ENCODE results near the gene ATP5PO. TPM values are rescaled to one million over a fixed set of nuclear protein-coding genes. Genes with fewer than 3 reads are reported as not detected.

ATP5PO gene
- polyA plus RNA-seq, 1 donor (not counting 4 experiments of a cell fraction or from before 2014, with no cell fraction given) = 359 TPM

DNA sequence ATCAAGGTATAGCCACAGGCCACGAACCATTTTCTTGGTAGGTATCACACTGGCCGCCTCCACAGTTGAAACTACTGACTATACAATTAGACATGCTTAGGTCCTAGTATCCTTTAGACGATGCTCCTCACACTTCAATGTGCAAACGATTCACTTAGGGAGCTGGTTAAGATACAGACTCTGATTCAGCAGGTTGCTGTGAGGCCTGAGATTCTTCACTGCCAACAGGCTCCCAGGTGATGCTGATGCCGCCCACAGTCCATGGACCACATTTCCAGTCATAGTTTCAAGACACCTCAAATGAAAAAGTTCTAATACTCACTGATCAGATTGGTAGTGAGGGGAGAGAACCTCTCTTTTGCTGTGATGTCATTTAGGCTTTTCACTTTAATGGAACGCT, 6.8 kb downstream of the ATP5PO start:
- Histone ChIP-seq H2AFZ (ENCODE audit: control insufficient read depth, low read length) (no peak overlapping the region), H3K36me3 (ENCODE audit: control insufficient read depth in 2 of 2, extremely low read depth in 1 of 2, insufficient read depth in 2 of 2, low read length in 2 of 2) (peaks cover 32 to 61% of the 10 kb centered on the region in 2 experiments), H3K9ac (ENCODE audit: control insufficient read depth, extremely low read depth, insufficient read depth, low read length) (no peak overlapping the region), H3K27ac (ENCODE audit: control insufficient read depth, insufficient read depth, low read length) (no peak overlapping the region), H3K9me1 (ENCODE audit: control insufficient read depth, extremely low read depth, insufficient read depth, low read length) (no peaks in the 10 kb centered on the region), H3K27me3 (ENCODE audit: control insufficient read depth, extremely low read depth, insufficient read depth, low read length) (no peaks in the 10 kb centered on the region), H3K9me3 (ENCODE audit: control insufficient read depth, low read depth, low read length) (no peaks in the 10 kb centered on the region), H3K4me1 (ENCODE audit: control insufficient read depth, extremely low read depth, insufficient read depth, low read length) (no peaks in the 10 kb centered on the region), H3K79me2 (ENCODE audit: control insufficient read depth, insufficient read depth, low read length) (peaks cover 8% of the 10 kb centered on the region), H3K4me2 (ENCODE audit: control insufficient read depth, extremely low read depth, insufficient read depth, low read depth, low read length) (no peak overlapping the region), H3K4me3 (ENCODE audit: control insufficient read depth in 2 of 3, extremely low read depth in 1 of 3, insufficient read depth in 2 of 3, low read depth in 1 of 3, low read length in 3 of 3) (no peak overlapping the region), H4K20me1 (ENCODE audit: control insufficient read depth, extremely low read depth, insufficient read depth, low read length) (no peaks in the 10 kb centered on the region)
- no peak for TF ChIP-seq EZH2 (IDR thresholded peaks at IDR 0.05; ENCODE audit: low read length)
- TF ChIP-seq, protein P1, sequence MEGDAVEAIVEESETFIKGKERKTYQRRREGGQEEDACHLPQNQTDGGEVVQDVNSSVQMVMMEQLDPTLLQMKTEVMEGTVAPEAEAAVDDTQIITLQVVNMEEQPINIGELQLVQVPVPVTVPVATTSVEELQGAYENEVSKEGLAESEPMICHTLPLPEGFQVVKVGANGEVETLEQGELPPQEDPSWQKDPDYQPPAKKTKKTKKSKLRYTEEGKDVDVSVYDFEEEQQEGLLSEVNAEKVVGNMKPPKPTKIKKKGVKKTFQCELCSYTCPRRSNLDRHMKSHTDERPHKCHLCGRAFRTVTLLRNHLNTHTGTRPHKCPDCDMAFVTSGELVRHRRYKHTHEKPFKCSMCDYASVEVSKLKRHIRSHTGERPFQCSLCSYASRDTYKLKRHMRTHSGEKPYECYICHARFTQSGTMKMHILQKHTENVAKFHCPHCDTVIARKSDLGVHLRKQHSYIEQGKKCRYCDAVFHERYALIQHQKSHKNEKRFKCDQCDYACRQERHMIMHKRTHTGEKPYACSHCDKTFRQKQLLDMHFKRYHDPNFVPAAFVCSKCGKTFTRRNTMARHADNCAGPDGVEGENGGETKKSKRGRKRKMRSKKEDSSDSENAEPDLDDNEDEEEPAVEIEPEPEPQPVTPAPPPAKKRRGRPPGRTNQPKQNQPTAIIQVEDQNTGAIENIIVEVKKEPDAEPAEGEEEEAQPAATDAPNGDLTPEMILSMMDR (optimal IDR thresholded peaks at IDR 0.05 in 1 of 3, IDR thresholded peaks at IDR 0.05 in 1 of 3, conservative IDR thresholded peaks at IDR 0.05 in 1 of 3; ENCODE audit: extremely low read depth in 1 of 3, insufficient read depth in 2 of 3, low read length in 3 of 3) = no peak
- FAIRE-seq (no peak), DNase-seq (ENCODE audit: low read depth, low spot score) (no peak)
- dilution Hi-C loops (cut with MboI; ENCODE audit: extremely low pct_ligation_motif_present, low sequenced_read_pairs) = no loop called here

DNA sequence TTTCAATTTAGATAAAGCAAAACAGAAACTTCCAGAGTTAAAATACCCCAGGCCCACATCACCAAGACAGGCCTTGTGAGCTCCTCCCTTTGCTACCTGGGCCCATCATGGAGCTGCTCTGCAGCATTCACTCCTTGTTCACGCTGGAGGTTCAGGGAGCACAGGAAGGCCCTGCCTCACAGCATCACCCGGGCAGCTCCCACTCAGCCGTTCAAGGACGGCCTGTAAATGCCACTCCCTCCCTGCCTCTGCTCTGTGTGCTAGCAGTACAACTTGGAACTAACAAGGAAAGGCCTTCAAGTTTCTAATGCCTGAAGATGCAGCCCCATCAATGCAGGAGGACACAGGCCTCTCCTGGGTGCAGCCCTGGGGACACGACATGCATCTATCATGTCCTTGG, 11.6 kb downstream of the ATP5PO start:
- Histone ChIP-seq H3K9ac (ENCODE audit: control insufficient read depth, extremely low read depth, insufficient read depth, low read length) (no peak overlapping the region), H3K79me2 (ENCODE audit: control insufficient read depth, insufficient read depth, low read length) (no peaks in the 10 kb centered on the region), H3K9me1 (ENCODE audit: control insufficient read depth, extremely low read depth, insufficient read depth, low read length) (no peaks in the 10 kb centered on the region), H4K20me1 (ENCODE audit: control insufficient read depth, extremely low read depth, insufficient read depth, low read length) (no peaks in the 10 kb centered on the region), H3K9me3 (ENCODE audit: control insufficient read depth, low read depth, low read length) (no peaks in the 10 kb centered on the region), H2AFZ (ENCODE audit: control insufficient read depth, low read length) (no peak overlapping the region), H3K27ac (ENCODE audit: control insufficient read depth, insufficient read depth, low read length) (no peak overlapping the region), H3K36me3 (ENCODE audit: control insufficient read depth in 2 of 2, extremely low read depth in 1 of 2, insufficient read depth in 2 of 2, low read length in 2 of 2) (peaks cover 34 to 51% of the 10 kb centered on the region in 2 experiments), H3K27me3 (ENCODE audit: control insufficient read depth, extremely low read depth, insufficient read depth, low read length) (no peaks in the 10 kb centered on the region), H3K4me2 (ENCODE audit: control insufficient read depth, extremely low read depth, insufficient read depth, low read depth, low read length) (no peak overlapping the region), H3K4me3 (ENCODE audit: control insufficient read depth in 2 of 3, extremely low read depth in 1 of 3, insufficient read depth in 2 of 3, low read depth in 1 of 3, low read length in 3 of 3) (no peak overlapping the region), H3K4me1 (ENCODE audit: control insufficient read depth, extremely low read depth, insufficient read depth, low read length) (no peaks in the 10 kb centered on the region)
- FAIRE-seq = no peak
- dilution Hi-C loops (cut with MboI; ENCODE audit: extremely low pct_ligation_motif_present, low sequenced_read_pairs) = no loop called here
- TF ChIP-seq EZH2 (IDR thresholded peaks at IDR 0.05; ENCODE audit: low read length) = no peak
- TF ChIP-seq, protein P1 (optimal IDR thresholded peaks at IDR 0.05 in 1 of 3, IDR thresholded peaks at IDR 0.05 in 1 of 3, conservative IDR thresholded peaks at IDR 0.05 in 1 of 3; ENCODE audit: extremely low read depth in 1 of 3, insufficient read depth in 2 of 3, low read length in 3 of 3) = no peak
- no peak for DNase-seq (ENCODE audit: low read depth, low spot score)
